HepG2 (cell line): ENCODE measurements around the gene LHPP. TPM values are rescaled to one million over a fixed set of nuclear protein-coding genes. Genes with fewer than 3 reads are reported as not detected.

Experiments used
- ARID4A ChIP-seq: sonication (generic); formaldehyde crosslinking; IDR thresholded peaks from 2 replicates; pipeline ENCODE4 v1.5.0; 2020; ENCODE audit warnings: mild to moderate bottlenecking, missing genetic modification reagents, borderline replicate concordance
- GATAD2A ChIP-seq: IDR thresholded peaks from 2 replicates; pipeline ENCODE4 v1.6.1; 2016
- HNF1B ChIP-seq: sonication (generic); formaldehyde crosslinking; IDR thresholded peaks from 2 replicates; pipeline ENCODE4 v1.5.1; 2020; ENCODE audit warnings: mild to moderate bottlenecking, moderate library complexity, missing genetic modification reagents
- MXD4 ChIP-seq: IDR thresholded peaks from 2 replicates; pipeline ENCODE4 v1.6.1; 2016; ENCODE audit warnings: mild to moderate bottlenecking, missing biosample characterization, missing genetic modification reagents
- SMARCC2 ChIP-seq: fragments of 450-650 bp; IDR thresholded peaks from 2 replicates; pipeline ENCODE4 v1.6.1; 2017; ENCODE audit warnings: antibody characterized with exemption, mild to moderate bottlenecking
- THAP9 ChIP-seq: sonication (generic); formaldehyde crosslinking; IDR thresholded peaks from 2 replicates; pipeline ENCODE4; 2020; ENCODE audit warnings: missing genetic modification reagents, mild to moderate bottlenecking, borderline replicate concordance
- ZFP36 ChIP-seq: fragments of 150-350 bp; IDR thresholded peaks from 2 replicates; pipeline ENCODE4 v1.6.1; 2018; ENCODE audit warnings: borderline replicate concordance, low read length, low read depth; ENCODE audit not compliant: partially characterized antibody
- ZFP62 ChIP-seq: sonication (generic); formaldehyde crosslinking; IDR thresholded peaks from 2 replicates; pipeline ENCODE4 v1.4.0; 2020; ENCODE audit warnings: missing genetic modification reagents
- ZNF18 ChIP-seq: sonication (generic); formaldehyde crosslinking; IDR thresholded peaks from 2 replicates; pipeline ENCODE4 v1.8.0; 2022; ENCODE audit warnings: mild to moderate bottlenecking, missing genetic modification reagents; ENCODE audit not compliant: insufficient replicate concordance
- ZNF205 ChIP-seq: IDR thresholded peaks from 2 replicates; pipeline ENCODE4 v1.6.1; 2018; ENCODE audit warnings: missing biosample characterization, missing genetic modification reagents
- ZNF256 ChIP-seq: sonication (generic); formaldehyde crosslinking; conservative IDR thresholded peaks from 2 replicates; pipeline ENCODE4 v1.4.0; 2020; ENCODE audit warnings: missing genetic modification reagents
- ZNF275 ChIP-seq: sonication (generic); formaldehyde crosslinking; IDR thresholded peaks from 2 replicates; pipeline ENCODE4 v1.8.0; 2022; ENCODE audit warnings: missing genetic modification reagents, mild to moderate bottlenecking, inconsistent platforms, borderline replicate concordance
- ZNF343 ChIP-seq: sonication (generic); formaldehyde crosslinking; IDR thresholded peaks from 2 replicates; pipeline ENCODE4 v1.4.0; 2020; ENCODE audit warnings: mild to moderate bottlenecking, missing genetic modification reagents
- polyA plus RNA-seq, 8 experiments: library from polyadenylated mRNA; depleted of rRNA in 3 of 8; stranded (reverse) in 7 of 8; unstranded in 1 of 8; fragments of >200 nt; fragmentation: Illumina TruSeq in 4 of 8; extraction: Trizol in 4 of 8; gene quantifications; 2 replicates each; pipeline versions ENCODE4 v1.2.1 to v1.2.3, GENCODE V29; 2011 to 2016; ENCODE audit warnings: low read depth in 4 of 8, missing spikeins in 1 of 8, mixed read lengths in 1 of 8; ENCODE audit not compliant: insufficient read depth in 1 of 8
- total RNA-seq, 5 experiments: library from RNA; depleted of rRNA; stranded (reverse); fragments of >200 nt; fragmentation: Illumina TruSeq; extraction: Trizol; gene quantifications; 2 replicates each; pipeline ENCODE4 v1.2.3, GENCODE V29; 2016; ENCODE audit warnings: low read depth in 1 of 5

LHPP gene
- total and polyA plus RNA-seq, 2 of the 13 experiments (the other 11 are each of a cell fraction or from before 2014, with no cell fraction given): 5.2 to 13.1 TPM

- TF ChIP-seq ARID4A (CRISPR knock-in tag): no peak
- TF ChIP-seq GATAD2A (CRISPR knock-in tag): peak; percentile 49
- no peak for TF ChIP-seq HNF1B (CRISPR knock-in tag)
- TF ChIP-seq ZNF256 (CRISPR knock-in tag): no peak
- TF ChIP-seq ZFP62 (CRISPR knock-in tag): no peak
- TF ChIP-seq MXD4 (CRISPR knock-in tag): 0 out of 2 replicates have a peak, but pooled peaks have one; percentile 29
- TF ChIP-seq ZNF205 (CRISPR knock-in tag): 0 out of 2 replicates have a peak, but pooled peaks have one; percentile 39
- TF ChIP-seq ZNF275: no peak
- TF ChIP-seq SMARCC2: no peak
- TF ChIP-seq ZNF343: peak; percentile 18; the same call in 1 of the 2 replicates
- no peak for TF ChIP-seq ZNF18 (CRISPR knock-in tag)
- no peak for TF ChIP-seq ZFP36
- TF ChIP-seq THAP9 (CRISPR knock-in tag): no peak
Observed at GRCh38 chr10:124530215-124530665, 68.6 kb downstream of the LHPP start (continued).
